SK-N-SH (cell line): ENCODE data around the gene SUPT4H1. TPM values are rescaled to one million over a fixed set of nuclear protein-coding genes. Genes with fewer than 3 reads are reported as not detected.

ENCODE experiments used
- CTCF ChIA-PET: fragments of 300-600, 350-600 bp; formaldehyde crosslinking; extraction: SDS; loops from one replicate; lab custom pipeline; 2021; lab: Yijun Ruan, JAX
- POLR2A ChIA-PET: fragments of 350-600 bp; sonication (Branson Sonifier 250); formaldehyde crosslinking; extraction: SDS; loops from one replicate; lab custom pipeline; 2020; ENCODE audit warnings: antibody characterized with exemption, inconsistent platforms; lab: Yijun Ruan, JAX
- DNase-seq: peaks from one replicate; pipeline ENCODE4 v3.0.0; 2012
- H2AFZ ChIP-seq: fragments of 200-600 bp; sonication (generic); 2 replicates; pipeline ENCODE4 v1.8.1; 2016; ENCODE audit warnings: antibody characterized with exemption, mild to moderate bottlenecking, low read depth
- H3F3A ChIP-seq: fragments of 200-600 bp; sonication (generic); replicated peaks from 2 replicates; pipeline ENCODE3; 2016; ENCODE audit warnings: antibody characterized with exemption, mild to moderate bottlenecking; ENCODE audit not compliant: insufficient read depth
- H3K27ac ChIP-seq, 2 experiments: fragments of 200-500 bp in 1 of 2; fragments of 200-600 bp in 1 of 2; sonication (Bioruptor generic) in 1 of 2; sonication (generic), shearing (Covaris generic) in 1 of 2; 2 replicates each; pipeline versions ENCODE4 v1.5.1 to v1.6.1; 2014 to 2016; ENCODE audit warnings: low read depth in 2 of 2, inconsistent platforms in 1 of 2, low read length in 1 of 2, mild to moderate bottlenecking in 1 of 2, mixed read lengths in 1 of 2
- H3K27me3 ChIP-seq: fragments of 200-600 bp; sonication (generic), shearing (Covaris generic); 2 replicates; pipeline ENCODE4 v1.6.1; 2016; ENCODE audit warnings: mixed run types; ENCODE audit not compliant: insufficient read depth
- H3K36me3 ChIP-seq, 2 experiments: fragments of 200-500 bp in 1 of 2; fragments of 200-600 bp in 1 of 2; sonication (Bioruptor generic) in 1 of 2; sonication (generic) in 1 of 2; replicated peaks in 1 of 2; 2 replicates each; pipeline versions ENCODE3 to v1.5.1; 2014 to 2016; ENCODE audit warnings: low read length in 1 of 2, mild to moderate bottlenecking in 1 of 2; ENCODE audit not compliant: insufficient read depth in 2 of 2, control insufficient read depth in 1 of 2
- H3K4me1 ChIP-seq, 2 experiments: fragments of 200-500 bp in 1 of 2; fragments of 200-600 bp in 1 of 2; sonication (Bioruptor generic) in 1 of 2; sonication (generic), shearing (Covaris generic) in 1 of 2; 2 replicates each; pipeline versions ENCODE4 v1.5.1 to v1.6.1; 2014 to 2016; ENCODE audit warnings: low read depth in 1 of 2, low read length in 1 of 2, mixed run types in 1 of 2; ENCODE audit not compliant: insufficient read depth in 2 of 2, control insufficient read depth in 1 of 2
- H3K4me2 ChIP-seq: fragments of 200-600 bp; sonication (generic), shearing (Covaris generic); 2 replicates; pipeline ENCODE4 v1.6.1; 2017; ENCODE audit warnings: mixed run types
- H3K4me3 ChIP-seq, 2 experiments: fragments of 200-500 bp in 1 of 2; fragments of 200-600 bp in 1 of 2; sonication (Bioruptor generic) in 1 of 2; sonication (generic), shearing (Covaris generic) in 1 of 2; 2 replicates each; pipeline versions ENCODE4 v1.5.1 to v1.8.1; 2014 to 2016; ENCODE audit warnings: low read depth in 2 of 2, inconsistent platforms in 1 of 2, low read length in 1 of 2, mild to moderate bottlenecking in 1 of 2, mixed read lengths in 1 of 2, moderate library complexity in 1 of 2
- H3K79me2 ChIP-seq: fragments of 200-600 bp; sonication (generic); 2 replicates; pipeline ENCODE4 v1.8.1; 2017; ENCODE audit warnings: mild to moderate bottlenecking; ENCODE audit not compliant: insufficient read depth
- H3K9ac ChIP-seq: fragments of 200-600 bp; sonication (generic); 2 replicates; pipeline ENCODE4 v1.6.1; 2017; ENCODE audit warnings: mixed run types
- H3K9me2 ChIP-seq: fragments of 200-600 bp; sonication (generic); 2 replicates; pipeline ENCODE4 v1.6.1; 2017; ENCODE audit warnings: mixed run types
- H3K9me3 ChIP-seq: fragments of 200-600 bp; sonication (generic); 2 replicates; pipeline ENCODE4 v1.6.1; 2017; ENCODE audit warnings: mixed run types, mild to moderate bottlenecking, moderate library complexity
- H4K20me1 ChIP-seq: fragments of 200-600 bp; sonication (generic); 2 replicates; pipeline ENCODE4 v1.6.1; 2017; ENCODE audit warnings: mild to moderate bottlenecking, mixed run types; ENCODE audit not compliant: insufficient read depth
- CHD2 ChIP-seq: fragments of 150-350 bp; IDR thresholded peaks from 2 replicates; pipeline ENCODE4 v1.6.1; 2018; ENCODE audit warnings: low read length; ENCODE audit not compliant: partially characterized antibody
- ELF1 ChIP-seq: IDR thresholded peaks from 2 replicates; pipeline ENCODE4 v1.4.0; 2012
- FOXM1 ChIP-seq: IDR thresholded peaks from 2 replicates; pipeline ENCODE4 v1.4.0; 2012; ENCODE audit warnings: low read depth, mild to moderate bottlenecking
- MAX ChIP-seq: IDR thresholded peaks from 2 replicates; pipeline ENCODE4 v1.4.0; 2012; ENCODE audit warnings: low read depth
- POLR2AphosphoS5 ChIP-seq: IDR thresholded peaks from 2 replicates; pipeline ENCODE4 v1.6.1; 2012; ENCODE audit warnings: low read depth, low read length
- RCOR1 ChIP-seq: fragments of 150-350 bp; IDR thresholded peaks from 2 replicates; pipeline ENCODE4 v1.6.1; 2017; ENCODE audit warnings: antibody characterized with exemption, low read length
- SMC3 ChIP-seq: IDR thresholded peaks from 2 replicates; pipeline ENCODE4 v1.6.1; 2012; ENCODE audit warnings: low read depth, low read length, improper control_type of control experiment
- TAF1 ChIP-seq: IDR thresholded peaks from 2 replicates; pipeline ENCODE4 v1.6.1; 2012; ENCODE audit warnings: low read depth, mild to moderate bottlenecking, low read length, moderate library complexity, borderline replicate concordance
- USF2 ChIP-seq: fragments of 150-350 bp; IDR thresholded peaks from 2 replicates; pipeline ENCODE4 v1.6.1; 2017; ENCODE audit warnings: antibody characterized with exemption, low read length, low read depth, borderline replicate concordance
- YY1 ChIP-seq: IDR thresholded peaks from 2 replicates; pipeline ENCODE4 v1.4.0; 2012; ENCODE audit warnings: low read depth, mild to moderate bottlenecking
- WGBS: methylation state at CpG from one replicate; pipeline ENCODE4 v1.1.6; 2017; ENCODE audit warnings: low lambda C conversion rate; 5-methylcytosine and 5-hydroxymethylcytosine counted together
- polyA plus RNA-seq, 3 experiments: library from polyadenylated mRNA; depleted of rRNA; stranded (reverse); fragments of >200 nt; gene quantifications; 2 replicates each; pipeline ENCODE4 v1.2.3, GENCODE V29; 2012

Gene SUPT4H1
- polyA plus RNA-seq, 1 of the 3 experiments (the other 2 are of a cell fraction) = 165 TPM

GRCh38 chr17:58311429-58311894 lies 40.5 kb downstream of the SUPT4H1 start:
- H3K4me2 ChIP-seq = no peak overlapping the region
- no peak overlapping the region for H3K4me3 ChIP-seq
- H3K27me3 ChIP-seq = no peaks in the 10 kb centered on the region
- no peaks in the 10 kb centered on the region for H3K79me2 ChIP-seq
- no peaks in the 10 kb centered on the region for H3F3A ChIP-seq
- TF ChIP-seq USF2 (no peak), SMC3 (no peak), TAF1 (no peak)
- TF ChIP-seq, all 33 proteins: peak for 0
- Histone ChIP-seq H3K4me1 (no peaks in the 10 kb centered on the region), H2AFZ (no peak overlapping the region), H4K20me1 (no peaks in the 10 kb centered on the region), H3K36me3 (no peaks in the 10 kb centered on the region), H3K27ac (no peak overlapping the region), H3K9me2 (no peaks in the 10 kb centered on the region), H3K9me3 (no peaks in the 10 kb centered on the region), H3K9ac (no peak overlapping the region)
- WGBS = 73% methylated on average over 9 of the region's 9 CpGs
- peak; percentile 32 for DNase-seq
- CTCF ChIA-PET = interaction anchor here (0.8 to 3.0 kb wide), 4 partner anchors 62 to 137 kb away, joined by 3 to 15 read pairs (median 5); partner anchors contain the start of gene RNF43
- POLR2A ChIA-PET = no interaction called here

GRCh38 chr17:58310511-58311428 lies 41.2 kb downstream of the SUPT4H1 start:
- no peaks in the 10 kb centered on the region for H4K20me1 ChIP-seq
- TF ChIP-seq YY1 (no peak), ELF1 (no peak), CHD2 (no peak), FOXM1 (no peak), MAX (no peak), RCOR1 (no peak), POLR2AphosphoS5 (no peak)
- TF ChIP-seq, all 33 proteins: peak for 0
- peak; percentile 30 for DNase-seq
- H3K79me2 ChIP-seq = no peaks in the 10 kb centered on the region
- no peak overlapping the region for H3K27ac ChIP-seq
- H3K36me3 ChIP-seq = no peaks in the 10 kb centered on the region
- H3F3A ChIP-seq = no peaks in the 10 kb centered on the region
- no peaks in the 10 kb centered on the region for H3K9me2 ChIP-seq
- H3K9me3 ChIP-seq = no peaks in the 10 kb centered on the region
- POLR2A ChIA-PET = no interaction called here
- H3K9ac ChIP-seq = no peak overlapping the region
- no peak overlapping the region for H3K4me3 ChIP-seq
- H2AFZ ChIP-seq = no peak overlapping the region
- 65% methylated on average over 23 of the region's 23 CpGs for WGBS
- H3K4me1 ChIP-seq = no peaks in the 10 kb centered on the region
- CTCF ChIA-PET = interaction anchor here (1.9 to 3.0 kb wide), 2 partner anchors 61 to 107 kb away, joined by 6 to 15 read pairs; partner anchors contain the start of gene RNF43
- H3K4me2 ChIP-seq = no peak overlapping the region
- H3K27me3 ChIP-seq = no peaks in the 10 kb centered on the region
